Thymus (tissue), 11 donors: ENCODE measurements around the gene MCM8. TPM values are rescaled to one million over a fixed set of nuclear protein-coding genes. Genes with fewer than 3 reads are reported as not detected.
A peak's percentile ranks its signal among the peaks of the same experiment; 100 is the strongest.
"Not testable (repeated sequence)": the region's sequence is repeated elsewhere in the genome, so short reads cannot be mapped to it uniquely, and the experiment has no call there.

ENCODE experiments used
- DNase-seq, 9 donors: peaks; one replicate each; pipeline ENCODE4 v3.0.0-alpha.2; 2013; ENCODE audit warnings: low spot score in 9 of 9, low read depth in 6 of 9, missing footprints in 1 of 9
- H3K27ac ChIP-seq, 2 donors: one replicate each; pipeline ENCODE4 v1.5.1; 2013; ENCODE audit warnings: control low read depth in 1 of 2, low read depth in 1 of 2, low read length in 1 of 2, mild to moderate bottlenecking in 1 of 2, moderate library complexity in 1 of 2
- H3K27me3 ChIP-seq, 2 donors: one replicate each; pipeline ENCODE4 v1.5.1; 2013; ENCODE audit warnings: low read length in 1 of 2; ENCODE audit not compliant: control insufficient read depth in 2 of 2, insufficient read depth in 1 of 2
- H3K36me3 ChIP-seq, 2 donors: one replicate each; pipeline ENCODE4 v1.5.1; 2013; ENCODE audit warnings: low read length in 1 of 2, mild to moderate bottlenecking in 1 of 2, moderate library complexity in 1 of 2; ENCODE audit not compliant: control insufficient read depth in 2 of 2, insufficient read depth in 2 of 2
- H3K4me1 ChIP-seq, 2 donors: one replicate each; pipeline ENCODE4 v1.5.1; 2013; ENCODE audit warnings: low read length in 2 of 2; ENCODE audit not compliant: control insufficient read depth in 2 of 2, insufficient read depth in 2 of 2
- H3K4me3 ChIP-seq, 2 donors: one replicate each; pipeline ENCODE4 v1.5.1; 2013; ENCODE audit warnings: low read length in 2 of 2, control low read depth in 1 of 2, mild to moderate bottlenecking in 1 of 2
- H3K9me3 ChIP-seq, 2 donors: one replicate each; pipeline ENCODE4 v1.5.1; 2013; ENCODE audit warnings: low read length in 1 of 2, mild to moderate bottlenecking in 1 of 2; ENCODE audit not compliant: control insufficient read depth in 2 of 2, insufficient read depth in 1 of 2
- WGBS: extraction: QIAGEN DNeasy Blood & Tissue Kit; methylation state at CpG from one replicate; pipeline ENCODE4 v1.1.7; 2013; 5-methylcytosine and 5-hydroxymethylcytosine counted together
- polyA plus RNA-seq: library from polyadenylated mRNA; stranded (reverse); fragments of 200-250 nt; gene quantifications from one replicate; pipeline ENCODE4 v1.2.3, GENCODE V29; 2013
- total RNA-seq: library from RNA; stranded (reverse); fragments of 120-200 nt; gene quantifications from one replicate; pipeline ENCODE4 v1.2.4, GENCODE V29; 2013
- donor health status: healthy.

The MCM8 gene
- total and polyA plus RNA-seq, 2 donors: 4.9 to 15.4 TPM

DNA sequence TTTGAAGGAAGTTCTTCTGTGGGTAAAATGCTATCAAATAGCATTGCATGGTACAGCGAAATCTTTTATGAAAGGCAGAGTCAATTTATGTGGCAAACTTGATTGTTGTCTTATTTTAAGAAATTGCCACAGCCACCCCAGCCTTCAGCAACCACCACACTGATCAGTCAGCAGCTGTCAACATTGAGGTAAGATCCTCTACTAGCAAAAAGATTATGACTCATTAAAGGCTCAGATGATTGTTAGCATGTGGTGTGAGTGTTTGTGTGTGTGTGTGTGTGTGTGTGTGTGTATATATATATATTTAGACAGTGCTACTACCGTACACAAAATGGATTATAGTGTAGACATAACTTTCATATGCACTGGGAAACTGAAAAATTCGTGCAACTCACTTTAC is 75.6 kb downstream of the MCM8 start:
- DNase-seq: peak in 1 of 9 donors; percentile 7
- Histone ChIP-seq H3K4me3 (no peak overlapping the region), H3K4me1 (peaks cover 2 to 8% of the 10 kb centered on the region in 2 donors), H3K27ac (no peak overlapping the region), H3K36me3 (peaks cover 15 to 29% of the 10 kb centered on the region in 2 donors), H3K27me3 (no peaks in the 10 kb centered on the region), H3K9me3 (peaks cover 0 to 4% of the 10 kb centered on the region in 2 donors)
- 79% methylated on average over 3 of the region's 3 CpGs for WGBS

DNA sequence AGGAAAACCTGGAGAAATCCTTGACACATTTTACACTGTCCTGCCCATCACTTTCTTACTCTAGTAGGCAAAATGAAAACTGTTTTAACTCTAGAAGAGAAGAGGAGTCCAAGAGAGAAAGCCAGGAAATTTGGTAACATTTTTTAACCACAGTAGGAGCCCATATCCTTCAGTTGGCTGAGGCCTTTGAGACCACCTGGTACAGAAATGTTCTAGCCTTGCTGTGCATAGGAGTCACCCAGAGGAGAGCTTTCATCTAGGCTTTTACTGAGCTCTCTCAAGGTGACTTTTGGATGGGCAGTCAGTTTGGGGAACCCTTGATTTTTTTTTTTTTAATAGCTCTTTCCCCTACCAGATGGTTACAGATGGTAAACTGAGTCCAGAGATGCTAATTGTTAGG is 78.4 kb downstream of the MCM8 start:
- Histone ChIP-seq H3K36me3 (peaks cover 17 to 29% of the 10 kb centered on the region in 2 donors), H3K9me3 (peaks cover 0 to 4% of the 10 kb centered on the region in 2 donors), H3K27me3 (no peaks in the 10 kb centered on the region), H3K4me1 (peaks cover 2 to 8% of the 10 kb centered on the region in 2 donors), H3K27ac (no peak overlapping the region), H3K4me3 (no peak overlapping the region)
- DNase-seq: peak in 1 of 9 donors; percentile 22

DNA sequence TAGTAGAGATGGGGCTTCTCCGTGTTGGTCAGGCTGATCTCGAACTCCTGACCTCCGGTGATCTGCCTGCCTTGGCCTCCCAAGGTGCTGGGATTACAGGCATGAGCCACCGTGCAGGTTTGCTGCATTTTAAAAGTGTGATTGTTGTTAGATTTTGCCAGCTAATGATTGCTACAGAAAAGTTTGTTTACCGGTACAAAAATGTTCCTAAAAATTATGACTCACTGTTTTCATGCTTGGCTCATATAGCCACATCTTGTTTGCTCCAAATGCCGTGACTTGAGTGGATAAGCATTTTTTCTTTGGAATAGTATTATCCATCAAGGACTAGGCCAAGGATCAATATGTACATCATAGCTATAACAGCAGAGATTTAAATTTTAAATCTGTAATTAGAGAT is 79.1 kb downstream of the MCM8 start:
- WGBS: 98% methylated on average over 6 of the region's 6 CpGs

DNA sequence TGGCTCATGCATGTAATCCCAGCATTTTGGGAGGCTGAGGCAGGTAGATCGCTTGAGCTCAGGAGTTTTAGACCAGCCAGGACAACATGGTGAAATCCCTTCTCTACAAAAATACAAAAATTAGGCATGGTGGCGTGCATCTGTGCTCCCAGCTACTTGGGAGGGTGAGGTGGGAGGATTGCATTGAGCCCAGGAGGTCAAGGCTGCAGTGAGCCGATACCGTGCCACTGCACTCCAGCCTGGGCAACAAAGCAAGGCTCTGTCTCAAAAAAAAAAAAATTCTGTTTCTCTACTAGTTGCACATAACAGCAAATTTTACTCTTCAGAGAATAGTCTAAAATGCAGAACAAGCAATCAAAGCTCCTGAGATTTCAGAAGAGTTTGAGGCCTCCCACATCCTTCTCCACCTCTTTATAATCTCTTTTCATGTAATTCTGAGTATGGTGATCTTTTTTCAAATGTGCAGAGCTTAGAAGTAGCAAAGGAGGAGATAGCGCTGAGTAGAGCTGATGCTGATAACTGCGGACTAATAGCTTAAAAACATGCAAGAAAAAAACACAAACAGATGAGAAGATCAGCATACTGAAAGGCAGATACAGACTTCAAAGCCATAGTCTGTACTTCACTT is 80.1 kb downstream of the MCM8 start:
- H3K4me1 ChIP-seq: peaks cover 2 to 8% of the 10 kb centered on the region in 2 donors
- no peaks in the 10 kb centered on the region for H3K27me3 ChIP-seq
- no peak overlapping the region for H3K27ac ChIP-seq
- H3K36me3 ChIP-seq: peaks cover 14 to 30% of the 10 kb centered on the region in 2 donors
- H3K9me3 ChIP-seq: no peaks in the 10 kb centered on the region
- peak in 7 of 9 donors; percentile 22 to 78 (median 45) for DNase-seq
- H3K4me3 ChIP-seq: no peak overlapping the region
- WGBS: 70% methylated on average over 6 of the region's 6 CpGs

More for the DNA sequence above, 79.1 kb downstream of the MCM8 start:
- H3K27ac ChIP-seq: no peak overlapping the region
- H3K4me1 ChIP-seq: peaks cover 2 to 8% of the 10 kb centered on the region in 2 donors
- H3K4me3 ChIP-seq: no peak overlapping the region
- no peak for DNase-seq
- peaks cover 15 to 29% of the 10 kb centered on the region in 2 donors for H3K36me3 ChIP-seq
- no peaks in the 10 kb centered on the region for H3K27me3 ChIP-seq
- H3K9me3 ChIP-seq: peaks cover 0 to 4% of the 10 kb centered on the region in 2 donors

DNA sequence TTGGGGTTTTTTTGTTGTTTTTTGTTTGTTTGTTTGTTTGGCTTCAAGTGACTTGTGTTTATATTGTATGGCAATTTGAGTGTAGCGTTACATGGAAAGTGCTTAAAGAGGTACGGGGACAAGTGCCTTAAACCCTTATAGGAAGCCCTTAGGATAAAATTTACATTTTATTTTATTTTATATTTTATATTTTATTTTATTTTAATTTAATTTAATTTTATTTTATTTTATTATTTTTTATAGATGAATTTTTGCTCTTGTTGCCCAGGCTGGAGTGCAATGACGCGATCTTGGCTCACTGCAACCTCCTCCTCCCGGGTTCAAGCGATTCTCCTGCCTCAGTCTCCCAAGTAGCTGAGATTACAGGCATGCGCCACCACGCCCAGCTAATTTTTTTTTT is 82.5 kb downstream of the MCM8 start:
- 98% methylated on average over 8 of the region's 8 CpGs for WGBS
- H3K36me3 ChIP-seq: peaks cover 18 to 39% of the 10 kb centered on the region in 2 donors

DNA sequence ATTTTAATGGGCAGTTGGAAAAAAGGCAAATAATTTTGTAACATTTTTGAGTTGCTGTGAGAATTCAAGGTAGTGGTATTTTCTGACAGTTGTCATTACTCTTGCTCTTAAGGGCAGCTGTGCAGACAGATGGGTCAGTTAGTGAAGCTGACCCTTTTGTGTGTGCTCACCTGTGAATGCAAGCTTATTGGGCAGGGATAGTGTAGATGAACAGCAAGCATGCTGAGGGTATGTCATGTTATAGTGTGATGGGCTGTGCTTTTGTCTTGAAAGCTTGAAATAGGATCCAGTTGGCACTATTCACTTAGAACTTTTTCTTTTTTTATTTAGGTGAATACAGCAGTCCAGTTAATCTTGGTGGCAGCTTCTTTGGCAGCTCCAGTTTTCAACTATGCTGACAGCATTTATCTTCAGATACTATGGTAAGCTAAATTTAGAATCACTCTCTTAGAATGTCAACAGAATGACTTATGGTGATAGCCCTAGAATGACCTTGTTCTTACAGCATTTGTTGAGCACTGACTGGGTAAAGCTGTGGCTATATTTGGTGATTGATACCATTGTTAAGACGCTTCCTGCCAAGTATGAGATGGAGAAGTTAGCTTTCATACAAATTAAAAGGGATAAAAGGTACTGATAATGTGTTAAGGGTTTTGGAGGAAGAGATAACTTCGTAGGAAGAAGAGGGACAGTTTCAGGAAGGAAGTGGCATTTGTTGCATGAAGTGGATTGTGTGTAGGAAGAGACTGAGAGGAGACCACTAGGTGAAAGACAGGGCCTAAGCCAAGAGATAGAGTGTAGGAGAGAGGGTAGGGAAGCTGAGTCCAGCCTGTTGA is 83.9 kb downstream of the MCM8 start:
- Histone ChIP-seq H3K4me3 (no peak overlapping the region), H3K27me3 (no peaks in the 10 kb centered on the region), H3K4me1 (peaks cover 2 to 8% of the 10 kb centered on the region in 2 donors), H3K36me3 (peaks cover 25 to 46% of the 10 kb centered on the region in 2 donors), H3K27ac (no peak overlapping the region), H3K9me3 (no peaks in the 10 kb centered on the region)
- WGBS: 62% methylated on average over 2 of the region's 2 CpGs
- DNase-seq: no peak

More for the DNA sequence above, 82.5 kb downstream of the MCM8 start:
- not testable (repeated sequence) for H3K4me3 ChIP-seq, DNase-seq, H3K4me1 ChIP-seq, H3K27ac ChIP-seq, H3K9me3 ChIP-seq, H3K27me3 ChIP-seq

DNA sequence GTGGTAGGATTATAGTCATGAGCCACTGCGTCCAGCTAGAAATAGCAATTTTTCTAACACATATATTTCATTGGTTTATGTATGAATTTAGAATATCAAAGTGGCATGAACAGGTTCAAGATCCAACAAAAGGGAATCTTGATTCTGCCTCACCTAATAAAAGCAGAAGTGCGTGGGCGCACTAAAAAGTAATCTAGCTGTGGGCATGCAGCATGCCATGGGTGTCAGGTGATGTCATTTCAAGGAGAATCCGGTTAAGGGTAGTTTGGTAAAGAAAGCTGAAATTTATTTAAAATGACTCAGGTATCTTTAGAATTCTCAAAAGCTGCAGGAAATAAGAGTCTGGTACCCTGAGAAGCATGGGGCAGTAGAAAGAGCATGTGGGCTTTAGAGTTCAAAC is 85.8 kb downstream of the MCM8 start:
- H3K36me3 ChIP-seq: peaks cover 32 to 54% of the 10 kb centered on the region in 2 donors
- WGBS: 97% methylated on average over 4 of the region's 4 CpGs

DNA sequence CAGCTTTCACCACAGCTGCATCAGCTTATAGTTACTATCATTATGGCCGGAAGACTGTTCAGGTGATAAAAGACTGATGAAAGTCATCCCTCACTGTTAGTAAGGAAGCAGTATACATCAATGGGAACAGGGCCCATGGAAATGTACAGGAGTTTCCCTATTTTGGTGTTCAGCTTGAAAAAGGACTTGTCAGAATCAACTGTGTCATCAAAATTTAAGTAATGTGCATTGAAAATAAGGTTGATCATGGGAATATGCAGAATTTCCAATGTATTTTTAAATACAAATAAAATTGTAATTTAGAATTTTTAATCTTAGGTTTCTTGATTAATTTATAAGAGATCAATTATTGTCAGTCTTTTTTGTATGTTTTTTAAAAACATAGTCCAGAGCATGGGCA is 86.6 kb downstream of the MCM8 start:
- no peaks in the 10 kb centered on the region for H3K27me3 ChIP-seq
- DNase-seq: no peak
- no peaks in the 10 kb centered on the region for H3K4me1 ChIP-seq
- no peak overlapping the region for H3K4me3 ChIP-seq
- 99% methylated on average over 1 of the region's 1 CpG for WGBS
- peaks cover 39 to 54% of the 10 kb centered on the region in 2 donors for H3K36me3 ChIP-seq
- no peaks in the 10 kb centered on the region for H3K9me3 ChIP-seq
- no peak overlapping the region for H3K27ac ChIP-seq

More for the DNA sequence above, 85.8 kb downstream of the MCM8 start:
- Histone ChIP-seq H3K4me1 (no peaks in the 10 kb centered on the region), H3K9me3 (no peaks in the 10 kb centered on the region), H3K4me3 (no peak overlapping the region), H3K27me3 (no peaks in the 10 kb centered on the region), H3K27ac (no peak overlapping the region)
- no peak for DNase-seq

DNA sequence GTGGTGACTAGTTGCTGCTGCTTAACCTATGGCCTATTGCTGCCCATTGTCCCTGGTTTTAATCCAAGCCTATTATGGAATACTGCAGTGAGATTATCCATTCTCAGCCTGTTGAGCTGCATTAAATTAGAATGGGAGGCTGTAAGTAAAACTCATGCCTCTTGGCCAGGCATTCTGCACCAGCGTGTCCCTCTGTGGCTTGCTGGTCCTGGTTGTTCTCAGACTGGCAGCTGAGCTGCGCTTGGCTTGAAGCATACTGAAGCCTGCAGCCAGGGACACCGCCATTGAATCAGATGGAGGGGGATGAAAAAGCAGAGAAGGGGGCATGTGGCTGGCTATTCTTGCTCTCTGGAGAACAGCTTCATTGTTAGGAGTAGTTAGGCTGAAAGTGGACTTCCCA is 87.8 kb downstream of the MCM8 start:
- no peak for DNase-seq
- Histone ChIP-seq H3K27me3 (no peaks in the 10 kb centered on the region), H3K4me1 (no peaks in the 10 kb centered on the region), H3K27ac (no peak overlapping the region), H3K9me3 (no peaks in the 10 kb centered on the region), H3K36me3 (peaks cover 41 to 49% of the 10 kb centered on the region in 2 donors), H3K4me3 (no peak overlapping the region)
- WGBS: 99% methylated on average over 3 of the region's 3 CpGs
